ENCODE results near the gene NDUFAB1.
A peak's percentile ranks its signal among the peaks of the same experiment; 100 is the strongest.

NDUFAB1 gene

GRCh38 chr16:23570992-23571632, 25.0 kb downstream of the NDUFAB1 start:
- Histone ChIP-seq H3K27me3 (ENCODE audit: insufficient read depth, low read length) (no peaks in the 10 kb centered on the region), H2AFZ (ENCODE audit: low read length, unreplicated experiment) (no peak overlapping the region), H3K36me3 (ENCODE audit: insufficient read depth, low read length) (peaks cover 45% of the 10 kb centered on the region), H3K27ac (ENCODE audit: low read depth, low read length) (no peak overlapping the region), H3K79me2 (ENCODE audit: control insufficient read depth, insufficient read depth, low read length, unreplicated experiment) (no peaks in the 10 kb centered on the region), H3K4me3 (ENCODE audit: low read depth, low read length) (no peak overlapping the region), H3K4me1 (ENCODE audit: control insufficient read depth, insufficient read depth, low read length, unreplicated experiment) (no peaks in the 10 kb centered on the region)

- Histone ChIP-seq H3K27me3 (ENCODE audit: insufficient read depth, low read length) (no peaks in the 10 kb centered on the region), H3K36me3 (ENCODE audit: insufficient read depth, low read length) (peaks cover 60% of the 10 kb centered on the region), H3K27ac (ENCODE audit: low read depth, low read length) (no peak overlapping the region), H3K79me2 (ENCODE audit: control insufficient read depth, insufficient read depth, low read length, unreplicated experiment) (no peaks in the 10 kb centered on the region), H2AFZ (ENCODE audit: low read length, unreplicated experiment) (no peak overlapping the region), H3K4me3 (ENCODE audit: low read depth, low read length) (no peak overlapping the region), H3K4me1 (ENCODE audit: control insufficient read depth, insufficient read depth, low read length, unreplicated experiment) (no peaks in the 10 kb centered on the region)
Measured at GRCh38 chr16:23567602-23568001, 28.5 kb downstream of the NDUFAB1 start.

DNA sequence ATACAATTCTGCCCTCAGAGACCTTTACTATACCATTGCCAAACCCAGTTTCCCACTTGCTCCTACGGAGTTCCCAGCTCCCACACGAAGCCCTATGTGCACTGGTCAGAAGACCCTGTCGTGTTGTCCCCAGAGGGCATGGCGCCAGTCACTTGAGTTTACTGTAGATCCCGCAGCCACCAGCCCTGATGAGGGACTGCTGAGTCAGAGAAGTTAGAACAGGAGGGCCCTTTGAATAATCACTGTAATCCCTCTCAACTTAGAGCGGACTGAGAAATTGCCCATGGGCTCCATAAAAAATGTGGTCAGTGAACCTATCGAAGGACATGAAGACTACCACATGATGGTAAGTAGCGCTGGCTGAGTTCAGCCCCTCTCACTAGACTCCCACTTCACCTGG, 29.4 kb downstream of the NDUFAB1 start:
- H3K27me3 ChIP-seq (ENCODE audit: insufficient read depth, low read length), result no peaks in the 10 kb centered on the region
- peaks cover 4% of the 10 kb centered on the region for H3K79me2 ChIP-seq (ENCODE audit: control insufficient read depth, insufficient read depth, low read length, unreplicated experiment)
- no peak overlapping the region for H3K27ac ChIP-seq (ENCODE audit: low read depth, low read length)
- peaks cover 59% of the 10 kb centered on the region for H3K36me3 ChIP-seq (ENCODE audit: insufficient read depth, low read length)
- no peak overlapping the region for H2AFZ ChIP-seq (ENCODE audit: low read length, unreplicated experiment)
- no peak overlapping the region for H3K4me3 ChIP-seq (ENCODE audit: low read depth, low read length)
- H3K4me1 ChIP-seq (ENCODE audit: control insufficient read depth, insufficient read depth, low read length, unreplicated experiment), result no peaks in the 10 kb centered on the region

GRCh38 chr16:23564575-23565363, 31.3 kb downstream of the NDUFAB1 start:
- no peak overlapping the region for H3K4me3 ChIP-seq (ENCODE audit: low read depth, low read length)
- peaks cover 4% of the 10 kb centered on the region for H3K4me1 ChIP-seq (ENCODE audit: control insufficient read depth, insufficient read depth, low read length, unreplicated experiment)
- peaks cover 22% of the 10 kb centered on the region for H3K79me2 ChIP-seq (ENCODE audit: control insufficient read depth, insufficient read depth, low read length, unreplicated experiment)
- H2AFZ ChIP-seq (ENCODE audit: low read length, unreplicated experiment), result no peak overlapping the region
- no peak overlapping the region for H3K27ac ChIP-seq (ENCODE audit: low read depth, low read length)
- no peaks in the 10 kb centered on the region for H3K27me3 ChIP-seq (ENCODE audit: insufficient read depth, low read length)
- H3K36me3 ChIP-seq (ENCODE audit: insufficient read depth, low read length), result peaks cover 62% of the 10 kb centered on the region

DNA sequence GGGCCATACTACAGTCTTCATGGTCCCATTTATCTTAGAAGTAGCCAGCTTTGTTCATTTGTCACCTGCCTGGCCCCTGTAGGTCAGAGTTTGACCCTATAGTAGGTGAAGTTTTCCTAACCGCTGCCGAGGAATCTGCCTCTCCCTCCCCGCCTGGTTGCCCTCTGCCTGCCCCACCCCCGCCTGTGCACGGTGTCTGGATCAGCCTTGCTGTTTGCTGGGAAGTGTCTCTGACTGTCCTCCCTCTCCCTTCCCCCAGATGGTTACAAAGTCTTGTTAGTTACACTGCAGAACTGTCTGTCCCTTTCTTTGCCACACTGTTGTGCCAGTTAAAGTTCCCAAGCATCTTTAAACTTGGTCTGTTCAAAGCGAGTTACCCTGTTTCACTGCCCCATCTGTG, 32.9 kb downstream of the NDUFAB1 start:
- H3K4me1 ChIP-seq (ENCODE audit: control insufficient read depth, insufficient read depth, low read length, unreplicated experiment), result peaks cover 10% of the 10 kb centered on the region
- no peak overlapping the region for H3K27ac ChIP-seq (ENCODE audit: low read depth, low read length)
- H3K79me2 ChIP-seq (ENCODE audit: control insufficient read depth, insufficient read depth, low read length, unreplicated experiment), result peaks cover 38% of the 10 kb centered on the region
- H3K4me3 ChIP-seq (ENCODE audit: low read depth, low read length), result no peak overlapping the region
- H3K36me3 ChIP-seq (ENCODE audit: insufficient read depth, low read length), result peaks cover 59% of the 10 kb centered on the region
- no peak overlapping the region for H2AFZ ChIP-seq (ENCODE audit: low read length, unreplicated experiment)
- H3K27me3 ChIP-seq (ENCODE audit: insufficient read depth, low read length), result no peaks in the 10 kb centered on the region

DNA sequence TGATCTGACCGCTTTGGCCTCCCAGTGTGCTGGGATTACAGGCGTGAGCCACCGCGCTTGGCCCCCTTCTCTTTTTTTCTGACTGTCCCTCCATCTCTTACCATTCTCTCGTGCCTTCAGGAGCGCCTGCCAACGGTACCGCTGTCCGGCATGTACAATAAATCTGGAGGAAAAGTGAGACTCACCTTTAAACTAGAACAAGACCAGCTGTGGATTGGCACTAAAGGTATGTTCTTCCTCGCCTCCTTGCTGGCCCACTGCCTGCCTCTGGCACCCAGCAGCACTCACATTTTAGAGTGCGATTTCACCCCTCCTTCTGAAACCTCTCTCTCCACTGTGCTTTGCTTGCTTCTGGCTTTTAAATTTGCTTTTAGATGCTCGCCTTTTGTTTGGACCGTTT, 33.6 kb downstream of the NDUFAB1 start:
- no peak overlapping the region for H3K4me3 ChIP-seq (ENCODE audit: low read depth, low read length)
- peaks cover 54% of the 10 kb centered on the region for H3K36me3 ChIP-seq (ENCODE audit: insufficient read depth, low read length)
- no peak overlapping the region for H2AFZ ChIP-seq (ENCODE audit: low read length, unreplicated experiment)
- H3K27ac ChIP-seq (ENCODE audit: low read depth, low read length), result no peak overlapping the region
- H3K4me1 ChIP-seq (ENCODE audit: control insufficient read depth, insufficient read depth, low read length, unreplicated experiment), result peaks cover 10% of the 10 kb centered on the region
- no peaks in the 10 kb centered on the region for H3K27me3 ChIP-seq (ENCODE audit: insufficient read depth, low read length)
- peaks cover 43% of the 10 kb centered on the region for H3K79me2 ChIP-seq (ENCODE audit: control insufficient read depth, insufficient read depth, low read length, unreplicated experiment)

- Histone ChIP-seq H3K36me3 (ENCODE audit: insufficient read depth, low read length) (peaks cover 48% of the 10 kb centered on the region), H3K27ac (ENCODE audit: low read depth, low read length) (no peak overlapping the region), H3K79me2 (ENCODE audit: control insufficient read depth, insufficient read depth, low read length, unreplicated experiment) (peaks cover 43% of the 10 kb centered on the region)
Measured at GRCh38 chr16:23561586-23561985, 34.5 kb downstream of the NDUFAB1 start.

DNA sequence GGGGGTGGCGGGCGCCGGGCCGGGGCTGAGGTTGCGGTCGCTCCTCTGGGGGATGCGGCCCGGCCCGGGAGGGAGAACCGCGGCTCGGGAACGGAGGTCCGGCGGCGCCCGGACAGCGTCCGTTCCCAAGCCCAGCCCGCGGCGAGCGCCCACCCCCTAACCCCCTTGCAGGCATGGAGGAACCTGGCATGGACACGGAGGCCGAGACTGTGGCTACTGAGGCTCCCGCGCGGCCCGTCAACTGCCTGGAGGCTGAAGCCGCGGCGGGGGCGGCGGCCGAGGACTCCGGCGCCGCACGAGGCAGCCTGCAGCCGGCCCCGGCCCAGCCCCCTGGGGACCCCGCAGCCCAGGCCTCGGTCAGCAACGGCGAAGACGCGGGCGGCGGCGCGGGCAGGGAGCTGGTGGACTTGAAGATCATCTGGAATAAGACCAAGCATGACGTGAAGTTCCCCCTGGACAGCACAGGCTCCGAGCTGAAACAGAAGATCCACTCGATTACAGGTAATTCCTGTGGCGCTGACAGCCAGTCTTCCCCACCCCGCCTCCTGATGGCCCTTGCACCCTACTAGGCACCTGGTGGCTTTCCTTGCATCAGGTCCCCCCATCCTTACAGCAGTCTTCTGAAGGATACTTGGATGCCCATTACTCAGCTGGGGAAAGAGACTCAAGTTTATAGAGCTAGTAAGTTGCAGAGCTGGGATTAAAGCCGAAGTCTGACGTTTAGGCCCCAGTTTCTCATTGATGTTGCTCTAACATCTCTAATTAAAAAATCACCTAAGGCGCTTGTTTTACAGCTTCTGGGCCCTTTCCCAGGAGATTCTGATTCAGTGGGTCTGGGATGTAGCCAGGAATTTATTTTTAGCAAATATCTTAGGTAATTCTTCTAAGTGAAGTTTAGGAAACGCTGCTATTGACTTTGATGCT, 38.1 kb downstream of the NDUFAB1 start:
- Histone ChIP-seq H2AFZ (ENCODE audit: low read length, unreplicated experiment) (no peak overlapping the region), H3K27me3 (ENCODE audit: insufficient read depth, low read length) (no peaks in the 10 kb centered on the region), H3K36me3 (ENCODE audit: insufficient read depth, low read length) (peaks cover 29% of the 10 kb centered on the region), H3K4me1 (ENCODE audit: control insufficient read depth, insufficient read depth, low read length, unreplicated experiment) (peaks cover 10% of the 10 kb centered on the region), H3K79me2 (ENCODE audit: control insufficient read depth, insufficient read depth, low read length, unreplicated experiment) (peaks cover 52% of the 10 kb centered on the region), H3K4me3 (ENCODE audit: low read depth, low read length) (peak overlapping the region; percentile 99), H3K27ac (ENCODE audit: low read depth, low read length) (peak overlapping the region; percentile 83)

More at GRCh38 chr16:23561586-23561985, 34.5 kb downstream of the NDUFAB1 start:
- Histone ChIP-seq H3K4me1 (ENCODE audit: control insufficient read depth, insufficient read depth, low read length, unreplicated experiment) (peaks cover 10% of the 10 kb centered on the region), H3K4me3 (ENCODE audit: low read depth, low read length) (no peak overlapping the region), H2AFZ (ENCODE audit: low read length, unreplicated experiment) (no peak overlapping the region), H3K27me3 (ENCODE audit: insufficient read depth, low read length) (no peaks in the 10 kb centered on the region)

GRCh38 chr16:23556881-23557778, 39.0 kb downstream of the NDUFAB1 start, which contains the start of the genes EARS2 and UBFD1:
Gene EARS2, minus strand, starts transcription at chr16:23557350. Its CDS starts 7 bp downstream, at chr16:23557343.
Gene UBFD1, plus strand, starts transcription at chr16:23557727. Its CDS starts 16 bp downstream, at chr16:23557743.
- Histone ChIP-seq H3K4me3 (ENCODE audit: low read depth, low read length) (peak within 1 kb of the TSS; percentile 99), H2AFZ (ENCODE audit: low read length, unreplicated experiment) (peak within 1 kb of the TSS; percentile 81), H3K79me2 (ENCODE audit: control insufficient read depth, insufficient read depth, low read length, unreplicated experiment) (peaks cover 52% of the 10 kb centered on the region), H3K27me3 (ENCODE audit: insufficient read depth, low read length) (no peaks in the 10 kb centered on the region), H3K27ac (ENCODE audit: low read depth, low read length) (peak within 1 kb of the TSS; percentile 83), H3K4me1 (ENCODE audit: control insufficient read depth, insufficient read depth, low read length, unreplicated experiment) (peaks cover 10% of the 10 kb centered on the region), H3K36me3 (ENCODE audit: insufficient read depth, low read length) (peaks cover 31% of the 10 kb centered on the region)

Data from ACC112 (cell line).